ENCODE results near the gene SRGAP2C.
"Not testable (repeated sequence)": the region's sequence is repeated elsewhere in the genome, so short reads cannot be mapped to it uniquely, and the experiment has no call there.

Gene SRGAP2C

GRCh38 chr1:121184290-121185127, at the start of gene SRGAP2C, which contains the start of gene FAM72B:
Gene SRGAP2C (plus strand): TSS chr1:121184975. CDS start chr1:121187447, 2,472 bp downstream.
Gene FAM72B (minus strand): TSS chr1:121184340. CDS start chr1:121183489, 851 bp downstream.
- in situ Hi-C loops (cut with MboI; ENCODE audit: low sequenced_read_pairs); H3K36me3 ChIP-seq (replicated peaks): not testable (repeated sequence)

GRCh38 chr1:121140393-121140792, 44.4 kb upstream of the SRGAP2C start:
- H3K36me3 ChIP-seq (replicated peaks); H3K4me3 ChIP-seq; H3K4me1 ChIP-seq; H3K9me3 ChIP-seq; in situ Hi-C loops (cut with MboI; ENCODE audit: low sequenced_read_pairs); DNase-seq (ENCODE audit: low spot score in 2 of 2); H3K27me3 ChIP-seq (ENCODE audit: low read depth): not testable (repeated sequence)

More at GRCh38 chr1:121184290-121185127, at the start of gene SRGAP2C, which contains the start of gene FAM72B:
- H3K27me3 ChIP-seq (ENCODE audit: low read depth); H3K4me1 ChIP-seq; H3K9me3 ChIP-seq: not testable (repeated sequence)
- H3K4me3 ChIP-seq: peak within 1 kb of the TSS; percentile 37
- DNase-seq (ENCODE audit: low spot score in 2 of 2): peak; percentile 93 to 94

DNA sequence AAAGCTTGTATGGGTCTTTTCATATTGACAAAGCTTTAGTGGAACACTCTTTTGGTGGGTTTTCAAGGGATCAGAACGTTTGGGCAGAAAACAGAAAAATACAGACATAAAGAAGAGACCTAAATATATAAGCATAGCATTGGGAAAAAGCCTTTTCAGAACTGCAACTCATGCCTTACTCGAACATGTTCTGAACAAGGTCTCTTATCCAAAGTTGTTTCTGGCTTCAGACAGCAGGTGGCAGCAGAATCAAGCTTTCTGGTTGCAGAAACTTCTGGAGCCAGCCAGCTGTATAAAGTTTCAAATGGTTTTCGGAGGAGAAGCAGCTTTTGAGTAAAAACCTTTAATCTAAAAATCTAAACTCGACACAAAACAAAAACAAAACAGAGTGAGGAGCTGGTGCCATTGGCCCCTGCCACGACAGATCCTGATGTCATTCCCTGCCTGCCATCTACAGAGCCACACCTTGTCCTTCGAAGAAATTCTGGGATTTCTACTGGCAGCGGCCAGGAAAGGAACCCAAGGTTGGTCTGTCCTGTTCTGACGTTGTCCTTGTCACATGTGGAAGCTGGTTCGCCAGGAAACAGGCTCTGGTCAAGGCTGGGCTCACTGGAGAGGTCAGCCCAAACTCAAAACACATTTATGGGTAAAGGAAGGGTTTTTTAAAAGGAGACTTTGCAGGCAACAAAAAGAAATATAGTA, 36.1 kb upstream of the SRGAP2C start:
- H3K9me3 ChIP-seq; H3K4me1 ChIP-seq; H3K4me3 ChIP-seq; DNase-seq (ENCODE audit: low spot score in 2 of 2); H3K36me3 ChIP-seq (replicated peaks); H3K27me3 ChIP-seq (ENCODE audit: low read depth); in situ Hi-C loops (cut with MboI; ENCODE audit: low sequenced_read_pairs): not testable (repeated sequence)

DNA sequence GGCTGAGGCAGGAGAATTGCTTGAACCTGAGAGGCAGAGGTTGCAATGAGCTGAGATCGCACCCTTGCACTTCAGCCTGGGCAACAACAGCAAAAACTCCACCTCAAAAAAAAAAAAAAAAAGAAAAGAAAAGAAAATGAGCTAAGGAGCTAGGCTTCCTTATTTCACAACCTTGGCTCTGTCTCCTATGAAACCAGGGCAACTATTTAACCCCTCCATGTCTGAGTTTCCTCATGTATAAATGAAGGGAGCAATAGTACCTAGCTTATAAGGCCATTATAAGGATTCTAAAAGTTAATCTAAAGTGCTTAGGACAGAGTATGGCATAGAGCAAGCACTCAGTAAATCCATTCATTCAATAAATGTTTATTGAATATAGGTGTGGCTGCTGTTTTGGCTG, 33.5 kb upstream of the SRGAP2C start:
- H3K9me3 ChIP-seq; H3K27me3 ChIP-seq (ENCODE audit: low read depth); H3K4me3 ChIP-seq; H3K4me1 ChIP-seq; H3K36me3 ChIP-seq (replicated peaks); DNase-seq (ENCODE audit: low spot score in 2 of 2); in situ Hi-C loops (cut with MboI; ENCODE audit: low sequenced_read_pairs): not testable (repeated sequence)

DNA sequence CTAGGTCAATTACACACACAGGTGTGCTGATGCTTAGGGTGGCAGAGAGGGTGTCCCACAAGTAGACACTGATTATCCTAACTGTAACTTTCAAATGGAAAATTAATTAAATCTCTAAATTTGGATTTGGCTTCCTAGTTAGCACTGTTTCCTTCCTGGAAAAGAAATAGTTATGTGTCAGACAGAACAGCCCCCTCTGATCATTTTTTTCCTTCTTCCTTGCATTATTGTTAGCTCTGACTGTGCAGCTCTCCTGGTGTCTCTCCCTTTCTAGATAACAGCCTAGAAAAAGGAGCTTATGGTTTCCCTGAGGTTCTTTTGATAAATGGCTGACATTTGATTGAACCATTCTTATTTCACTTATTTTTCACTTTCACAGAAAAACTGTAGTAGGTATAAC, 32.0 kb upstream of the SRGAP2C start:
- H3K4me3 ChIP-seq; H3K9me3 ChIP-seq; H3K36me3 ChIP-seq (replicated peaks); H3K4me1 ChIP-seq; H3K27me3 ChIP-seq (ENCODE audit: low read depth); in situ Hi-C loops (cut with MboI; ENCODE audit: low sequenced_read_pairs); DNase-seq (ENCODE audit: low spot score in 2 of 2): not testable (repeated sequence)

- H3K9me3 ChIP-seq; H3K36me3 ChIP-seq (replicated peaks); DNase-seq (ENCODE audit: low spot score in 2 of 2); H3K4me1 ChIP-seq; in situ Hi-C loops (cut with MboI; ENCODE audit: low sequenced_read_pairs); H3K27me3 ChIP-seq (ENCODE audit: low read depth); H3K4me3 ChIP-seq: not testable (repeated sequence)
These were observed 30.0 kb upstream of the SRGAP2C start for GRCh38 chr1:121154811-121155210.

DNA sequence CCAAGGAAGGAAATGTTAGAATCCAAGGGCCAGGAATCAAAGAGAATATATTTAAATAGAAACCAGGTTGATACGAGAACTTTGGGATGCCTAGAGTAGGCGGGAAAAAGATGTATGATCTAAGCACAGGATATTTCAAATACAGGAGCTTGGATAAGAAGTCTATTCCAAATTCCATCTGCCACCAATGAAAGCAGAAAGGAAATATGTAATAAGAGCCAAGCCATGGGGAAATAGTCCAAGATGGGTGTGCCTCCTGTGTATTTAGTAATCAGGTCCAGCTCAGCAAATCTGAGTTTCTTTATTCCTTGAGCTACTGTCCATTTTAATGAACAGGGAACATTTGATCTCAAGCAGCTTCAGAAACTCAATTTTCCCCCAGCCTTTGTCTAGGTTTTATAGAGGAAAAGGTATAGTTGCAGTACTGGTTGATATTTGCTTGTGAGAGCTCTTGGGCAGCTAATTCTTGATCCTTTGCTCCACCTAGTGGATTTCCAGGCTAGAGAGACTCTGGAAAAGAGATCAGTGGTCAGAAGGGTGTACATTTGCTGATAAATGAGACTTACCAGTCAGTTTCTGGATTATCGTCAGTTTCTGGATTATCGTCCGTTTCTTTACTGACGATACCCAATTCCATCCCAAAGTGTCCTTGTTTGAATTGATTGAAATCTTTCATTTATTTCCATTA, 29.0 kb upstream of the SRGAP2C start:
- in situ Hi-C loops (cut with MboI; ENCODE audit: low sequenced_read_pairs): not testable (repeated sequence)

DNA sequence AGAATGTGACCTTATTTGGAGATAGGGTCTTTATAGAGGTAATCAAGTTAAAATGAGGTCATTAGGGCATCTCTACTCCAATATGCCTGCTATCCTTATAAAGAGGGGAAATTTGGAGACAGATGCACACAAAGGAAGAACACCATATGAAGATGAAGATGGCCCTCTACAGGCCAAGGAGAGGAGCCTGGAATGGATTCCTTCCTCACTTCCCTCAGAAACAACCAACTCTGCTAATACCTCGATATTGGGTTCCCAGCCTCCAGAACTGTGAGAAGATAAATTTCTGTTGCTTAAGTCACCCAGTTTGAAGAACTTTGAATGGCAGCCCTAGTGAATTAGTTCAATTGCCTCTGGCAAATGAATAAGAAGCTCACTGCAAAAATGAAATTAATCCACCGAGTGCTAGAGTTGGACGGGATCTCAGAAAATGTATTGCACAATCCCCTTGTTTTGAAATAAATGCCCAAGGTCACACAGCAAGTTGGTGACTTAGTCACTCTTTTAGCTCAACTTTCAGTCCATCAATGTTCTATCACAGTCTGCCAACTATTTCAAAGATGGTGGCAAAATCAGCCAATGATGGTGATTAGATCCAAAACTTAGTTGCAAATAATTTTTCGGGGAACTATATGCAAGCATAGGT, 27.7 kb upstream of the SRGAP2C start:
- H3K27me3 ChIP-seq (ENCODE audit: low read depth); in situ Hi-C loops (cut with MboI; ENCODE audit: low sequenced_read_pairs); H3K4me1 ChIP-seq; DNase-seq (ENCODE audit: low spot score in 2 of 2); H3K4me3 ChIP-seq; H3K36me3 ChIP-seq (replicated peaks); H3K9me3 ChIP-seq: not testable (repeated sequence)

More for the DNA sequence above, 29.0 kb upstream of the SRGAP2C start:
- not testable (repeated sequence) for H3K36me3 ChIP-seq (replicated peaks); H3K4me3 ChIP-seq; H3K9me3 ChIP-seq; H3K4me1 ChIP-seq; H3K27me3 ChIP-seq (ENCODE audit: low read depth)
- DNase-seq (ENCODE audit: low spot score in 2 of 2): peak; percentile 19 to 47

GRCh38 chr1:121157609-121158008, 27.2 kb upstream of the SRGAP2C start:
- H3K9me3 ChIP-seq; H3K4me1 ChIP-seq; H3K27me3 ChIP-seq (ENCODE audit: low read depth); H3K36me3 ChIP-seq (replicated peaks); DNase-seq (ENCODE audit: low spot score in 2 of 2); H3K4me3 ChIP-seq; in situ Hi-C loops (cut with MboI; ENCODE audit: low sequenced_read_pairs): not testable (repeated sequence)

DNA sequence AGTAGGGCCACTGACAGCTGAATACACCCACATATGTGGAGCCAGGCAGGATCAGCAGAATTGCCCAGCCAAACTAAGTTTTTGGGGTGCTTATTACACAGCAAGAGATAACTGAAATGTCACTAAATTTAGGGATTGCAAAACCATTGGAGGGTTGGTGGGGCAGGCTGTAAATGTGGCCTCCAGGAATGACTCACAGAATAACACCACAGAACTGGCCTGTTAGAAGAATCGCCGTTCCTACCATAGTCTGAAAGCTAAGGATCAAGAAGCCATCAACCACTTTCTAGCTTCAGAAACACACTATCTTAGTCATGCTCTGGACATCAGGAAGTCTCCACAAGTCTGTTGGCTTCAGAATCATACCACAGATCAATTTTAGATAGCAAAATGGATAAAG, 24.7 kb upstream of the SRGAP2C start:
- in situ Hi-C loops (cut with MboI; ENCODE audit: low sequenced_read_pairs); H3K4me1 ChIP-seq; H3K9me3 ChIP-seq; DNase-seq (ENCODE audit: low spot score in 2 of 2); H3K36me3 ChIP-seq (replicated peaks); H3K4me3 ChIP-seq; H3K27me3 ChIP-seq (ENCODE audit: low read depth): not testable (repeated sequence)

DNA sequence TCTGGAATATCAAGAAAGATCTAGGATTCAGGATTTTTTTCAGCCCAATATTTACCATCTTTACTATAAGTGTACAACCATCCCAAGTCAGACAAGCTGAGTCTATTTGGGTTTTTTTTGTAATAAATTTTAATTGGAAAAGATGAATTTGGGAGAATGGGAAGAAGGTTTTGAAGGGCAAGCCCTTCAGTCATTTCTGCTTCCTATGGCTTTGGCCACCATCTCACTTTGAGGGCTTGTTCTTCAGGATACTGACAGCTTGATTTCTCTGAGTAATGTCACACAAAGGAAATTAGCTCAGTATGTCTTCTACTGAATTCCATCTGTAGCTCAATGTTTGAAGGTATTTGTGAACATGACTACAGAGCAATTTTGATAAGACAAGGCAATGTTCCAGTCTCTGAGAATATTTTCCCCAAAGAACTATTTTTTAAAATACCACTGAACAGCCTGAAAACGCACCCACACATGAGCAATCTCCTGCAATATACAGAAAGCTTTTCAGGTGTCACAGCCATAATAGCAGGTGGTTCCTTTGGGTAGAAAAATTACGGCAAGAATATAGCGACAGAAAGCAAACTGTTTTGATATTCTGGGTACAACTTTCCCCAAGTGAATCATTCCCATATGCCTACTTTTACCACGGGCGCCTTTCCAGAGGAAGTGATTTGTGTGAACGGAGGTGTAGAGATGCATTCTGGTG, 23.4 kb upstream of the SRGAP2C start:
- in situ Hi-C loops (cut with MboI; ENCODE audit: low sequenced_read_pairs): not testable (repeated sequence)

DNA sequence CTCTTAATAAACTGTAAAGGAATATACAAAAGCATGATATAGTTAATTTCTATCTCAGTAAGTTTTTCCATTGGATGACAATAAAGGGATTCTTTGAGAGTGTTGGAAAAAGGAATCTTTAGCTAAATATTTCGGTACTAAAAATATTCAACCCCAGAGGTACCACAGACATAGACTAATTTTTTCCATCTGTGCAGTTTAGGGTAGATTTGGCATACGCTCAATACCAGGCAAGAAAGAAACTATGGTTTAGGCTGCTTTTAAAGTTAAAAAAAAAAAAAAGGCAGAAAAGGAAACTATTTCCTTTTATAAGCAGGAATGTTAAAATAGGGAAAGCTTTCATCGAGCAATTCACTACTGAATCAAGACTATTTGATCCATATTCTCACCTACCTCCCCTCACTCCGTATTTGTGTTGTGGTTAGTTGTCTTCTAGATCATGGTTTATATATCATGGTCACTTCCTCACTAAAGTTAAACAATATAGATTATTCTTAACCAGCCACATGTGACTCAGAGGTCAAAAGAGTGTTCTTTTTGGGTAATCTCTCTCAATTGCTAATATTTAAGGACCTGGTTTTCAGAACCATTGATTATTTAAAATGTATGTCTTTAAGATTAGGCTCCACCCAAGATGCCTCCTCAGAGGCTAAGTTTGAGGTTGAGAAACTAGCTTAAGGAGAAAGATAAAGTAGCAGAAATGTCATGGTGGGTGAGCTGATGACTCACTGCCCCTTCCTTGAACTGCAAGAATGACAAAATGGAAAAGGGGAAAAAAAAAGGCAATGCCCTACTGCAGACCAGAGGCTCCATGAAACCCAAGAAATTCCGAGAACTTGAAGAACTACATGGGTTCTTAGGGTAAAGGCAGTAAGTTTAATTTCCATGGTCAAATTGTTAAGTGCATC, 20.7 kb upstream of the SRGAP2C start:
- in situ Hi-C loops (cut with MboI; ENCODE audit: low sequenced_read_pairs); H3K4me3 ChIP-seq; H3K4me1 ChIP-seq; DNase-seq (ENCODE audit: low spot score in 2 of 2); H3K36me3 ChIP-seq (replicated peaks); H3K27me3 ChIP-seq (ENCODE audit: low read depth); H3K9me3 ChIP-seq: not testable (repeated sequence)

More for the DNA sequence above, 23.4 kb upstream of the SRGAP2C start:
- H3K4me3 ChIP-seq; DNase-seq (ENCODE audit: low spot score in 2 of 2); H3K27me3 ChIP-seq (ENCODE audit: low read depth); H3K36me3 ChIP-seq (replicated peaks); H3K9me3 ChIP-seq; H3K4me1 ChIP-seq: not testable (repeated sequence)

All from HAP-1 (cell line).